ENCODE measurements around the gene SIGLECL1.

GRCh38 chr19:51317376-51317775, 66.5 kb downstream of the SIGLECL1 start:
- TF ChIP-seq CTCF (IDR thresholded peaks at IDR 0.05; ENCODE audit: low read depth, low read length) (no peak), POLR2A (IDR thresholded peaks at IDR 0.05; ENCODE audit: extremely low read depth, insufficient read length) (no peak)
